Stimulated activated CD8-positive, alpha-beta memory T cell treated with anti-CD3 and anti-CD28 coated beads, Interleukin-12 subunit alpha, Interleukin-12 subunit beta, amount 100 ng/mL, for 24 hours (primary cell): ENCODE results near the gene LRRC75B.
"Not testable (repeated sequence)": the region's sequence is repeated elsewhere in the genome, so short reads cannot be mapped to it uniquely, and the experiment has no call there.

ENCODE experiments used
- DNase-seq: peaks from one replicate; pipeline ENCODE4 v3.0.0-alpha.2; 2020; ENCODE audit errors: extremely low read depth

The LRRC75B gene

DNA sequence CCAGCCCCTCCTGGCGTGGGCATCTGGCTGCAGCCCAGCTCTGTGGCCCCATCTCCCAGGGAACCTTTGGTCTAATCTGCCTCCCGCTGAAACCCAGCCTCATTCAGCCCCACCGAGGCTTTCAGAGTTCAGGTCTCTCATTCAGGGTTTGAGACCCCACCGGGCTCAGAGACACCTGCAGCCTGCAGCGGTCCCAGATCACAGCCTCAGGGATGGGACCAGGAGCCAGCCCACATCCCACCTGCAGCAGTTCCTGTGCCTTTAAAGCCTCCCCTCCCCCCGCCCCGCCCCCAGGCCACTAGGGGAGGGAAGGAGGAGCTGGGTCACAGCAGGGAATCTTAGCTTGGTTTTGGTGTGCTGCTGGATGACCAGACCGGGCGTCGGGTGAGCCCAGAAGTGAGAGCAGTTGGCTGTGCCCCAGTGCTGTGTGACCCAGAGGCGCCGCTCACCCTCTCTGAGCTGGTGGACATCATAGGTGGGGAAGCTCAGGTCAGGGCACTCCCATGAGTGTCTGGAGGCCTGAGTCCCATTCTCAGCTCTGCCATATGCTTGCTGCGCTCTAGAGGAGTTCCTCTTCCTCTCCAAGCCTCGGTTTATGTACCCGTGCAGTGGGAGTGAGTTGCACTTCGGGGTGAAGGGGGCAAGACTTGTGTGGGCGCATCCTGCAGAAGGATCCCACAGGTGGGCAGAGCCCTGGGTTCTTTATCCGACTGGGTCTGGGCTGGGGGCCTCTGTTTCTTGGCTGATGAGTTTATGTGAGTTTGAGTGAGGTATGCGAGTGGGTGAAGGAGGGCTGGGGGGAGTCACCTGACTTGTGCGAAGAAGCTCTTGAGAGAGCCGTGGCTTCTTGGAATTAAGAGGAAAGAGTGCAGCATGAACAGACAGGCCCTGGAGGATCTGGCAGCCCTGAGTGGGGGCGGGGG lies 10.2 kb upstream of the LRRC75B start, which contains the start of gene GGT1:
Gene GGT1 (plus strand): TSS at position 347 of the 923 bp plus-strand sequence. CDS start 7,889 bp downstream, outside the sequence.
- not testable (repeated sequence) for DNase-seq

DNA sequence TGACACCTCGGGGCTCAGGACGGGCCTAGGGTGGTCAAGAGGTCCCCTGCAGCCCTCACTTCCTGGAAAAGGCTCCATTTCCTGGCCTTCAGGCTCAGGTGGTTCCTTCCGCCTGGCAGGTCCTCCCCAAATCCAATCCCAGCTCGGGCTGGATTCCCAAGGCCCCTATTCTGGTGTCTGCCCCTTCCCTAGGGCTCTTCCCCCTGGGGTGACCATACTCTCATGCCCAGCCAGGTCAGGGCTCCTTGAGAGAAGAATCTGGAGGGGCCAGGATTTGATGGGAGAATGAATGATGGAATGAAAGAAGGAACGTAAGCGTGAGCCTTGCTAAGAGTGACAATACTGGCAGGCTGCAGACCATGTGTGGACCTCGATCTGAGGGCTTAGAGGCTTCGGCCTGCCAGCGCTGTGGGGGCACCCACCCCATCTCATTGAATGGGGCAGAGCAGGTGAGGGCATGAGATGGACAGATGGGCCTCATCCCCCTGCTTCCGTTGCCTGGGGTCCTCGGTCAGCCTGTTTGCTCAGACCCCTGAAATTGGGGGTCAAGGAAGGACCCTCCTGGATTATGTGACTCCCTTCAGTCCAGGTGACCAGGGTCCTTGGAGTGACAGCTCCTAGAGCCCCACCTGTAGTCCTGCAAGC lies 9.4 kb upstream of the LRRC75B start:
- DNase-seq, result not testable (repeated sequence)

DNA sequence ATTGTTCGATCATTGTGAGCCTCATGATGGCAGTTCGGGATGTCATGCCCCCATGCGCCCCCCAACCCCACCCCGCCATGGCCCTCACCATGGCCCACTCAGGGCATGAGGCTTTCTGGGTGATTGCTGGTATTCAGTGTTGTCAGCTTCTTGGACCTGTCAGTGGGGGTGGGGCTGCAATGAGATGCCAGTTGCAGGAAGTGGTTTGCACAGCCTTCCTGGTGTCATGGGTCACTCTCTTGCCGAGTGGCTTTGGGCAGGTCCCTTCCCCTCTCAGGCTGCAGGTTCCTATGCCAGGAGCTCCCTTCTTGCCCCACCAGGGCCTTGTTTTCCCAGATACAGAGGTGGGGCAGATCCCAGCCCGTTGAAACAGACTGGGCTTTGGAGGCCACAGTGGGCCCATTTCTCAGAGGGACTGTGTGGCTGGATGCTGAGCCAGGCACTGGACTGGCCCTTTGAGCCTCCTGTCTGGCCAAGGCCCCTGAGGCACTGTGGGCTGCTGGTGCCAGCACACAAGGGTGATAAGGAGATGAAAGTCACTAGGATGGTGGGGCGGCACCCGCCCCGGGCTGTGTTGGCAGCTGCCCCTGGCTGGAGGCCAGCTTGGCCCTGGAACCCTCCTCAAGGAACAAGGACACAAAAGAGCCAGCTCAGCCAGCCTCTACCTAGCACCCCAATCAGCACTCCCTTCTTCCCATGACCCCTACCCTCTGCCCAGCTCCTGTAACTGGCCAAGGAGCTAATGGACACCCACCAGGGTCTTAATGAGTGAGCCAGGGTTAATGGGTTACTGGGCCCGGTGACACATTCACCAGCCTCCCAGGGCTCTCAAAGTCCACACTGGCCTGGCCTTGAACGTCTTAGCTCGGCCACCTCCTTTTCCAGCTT lies 8.6 kb upstream of the LRRC75B start:
- DNase-seq, result no peak

DNA sequence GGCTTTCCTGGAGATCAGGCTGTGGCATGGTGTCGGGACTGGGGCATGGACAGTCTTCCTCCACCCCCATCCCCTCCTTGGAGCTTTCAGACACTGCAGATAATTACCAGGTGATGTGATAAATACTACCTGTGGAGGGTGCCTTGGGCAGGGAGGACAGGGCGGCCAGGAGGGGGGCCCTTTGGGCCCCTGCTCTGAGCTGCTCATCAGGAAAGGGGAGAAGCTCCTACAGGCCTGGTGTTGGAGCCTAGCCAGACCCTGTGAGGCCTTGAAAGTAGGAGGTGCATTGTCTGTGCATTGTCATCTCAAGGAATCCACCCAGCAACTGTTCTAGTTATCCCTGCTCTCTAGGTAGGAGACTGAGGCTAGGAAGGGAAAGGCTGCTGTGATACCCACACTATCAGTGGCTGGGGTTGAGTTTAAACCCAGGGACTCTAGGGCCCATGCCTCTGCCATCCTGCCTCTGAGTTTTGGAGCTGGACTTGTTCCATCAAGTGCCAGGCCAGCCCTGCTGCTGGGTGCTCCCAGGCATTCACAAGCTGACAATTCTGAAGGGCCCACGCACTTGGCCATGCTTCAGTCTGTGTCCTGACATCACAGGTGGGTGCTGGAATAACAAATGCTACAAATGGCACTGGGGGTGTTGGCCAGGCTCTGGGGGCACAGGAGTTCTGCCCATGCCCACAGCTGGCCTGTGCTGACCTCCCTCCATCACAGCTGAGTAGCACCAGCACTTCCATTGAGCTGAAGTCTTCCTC lies 7.3 kb upstream of the LRRC75B start:
- DNase-seq, result not testable (repeated sequence)

DNA sequence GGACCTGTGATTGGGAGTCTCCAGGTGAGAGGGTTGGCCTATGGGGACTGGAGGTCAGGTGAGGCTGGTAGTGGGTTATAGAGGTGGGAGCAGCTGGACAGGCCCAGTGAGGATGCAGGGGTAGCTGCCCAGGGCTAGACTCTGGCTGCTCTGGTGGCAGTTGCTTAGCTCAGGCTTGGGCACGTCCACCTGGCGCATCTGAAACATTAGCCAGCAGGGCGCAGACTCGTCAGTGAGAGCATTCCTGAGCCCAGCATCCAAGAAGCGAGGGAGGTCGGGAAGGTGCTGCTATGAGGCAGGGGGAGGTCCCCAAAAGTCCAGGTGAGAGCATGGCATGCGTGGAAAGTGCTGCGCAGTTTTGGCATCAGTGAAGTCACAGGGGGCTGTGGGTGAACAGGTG lies 6.6 kb upstream of the LRRC75B start:
- DNase-seq, result no peak

DNA sequence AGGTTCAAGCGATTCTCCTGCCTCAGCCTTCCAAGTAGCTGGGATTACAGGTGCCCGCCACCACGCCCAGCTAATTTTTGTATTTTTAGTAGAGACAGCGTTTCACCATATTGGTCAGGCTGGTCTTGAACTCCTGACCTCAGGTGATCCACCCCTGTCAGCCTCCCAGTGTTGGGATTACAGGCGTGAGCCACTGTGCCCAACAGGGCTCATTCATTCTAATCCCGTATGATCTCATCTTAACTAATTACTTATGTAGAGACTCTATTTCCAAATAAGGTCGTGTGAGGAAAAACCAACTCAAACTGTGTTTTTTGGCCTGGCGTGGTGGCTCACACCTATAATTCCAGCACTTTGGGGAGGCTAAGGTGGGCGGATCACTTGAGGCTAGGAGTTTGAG lies 4.2 kb upstream of the LRRC75B start:
- DNase-seq, result not testable (repeated sequence)

DNA sequence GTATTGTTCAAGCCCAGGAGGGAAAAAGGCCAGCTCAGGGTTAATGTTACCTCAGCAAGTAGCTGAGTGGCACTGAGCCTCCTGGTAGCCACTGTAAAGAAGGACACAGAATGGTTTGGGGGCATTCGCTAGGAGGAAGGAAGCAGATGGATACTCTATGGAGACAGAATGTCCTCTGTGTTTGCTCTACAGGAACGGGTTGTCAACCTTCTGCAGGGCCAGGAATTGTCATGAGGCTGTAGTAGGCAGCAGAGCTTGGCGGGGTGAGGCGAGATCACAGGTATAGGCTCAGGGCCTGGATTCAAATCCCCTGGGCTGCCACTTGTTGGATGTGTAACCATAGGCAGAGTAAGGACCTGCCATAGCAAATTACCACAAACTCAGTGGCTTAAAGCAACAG lies 3.0 kb upstream of the LRRC75B start:
- DNase-seq, result no peak

DNA sequence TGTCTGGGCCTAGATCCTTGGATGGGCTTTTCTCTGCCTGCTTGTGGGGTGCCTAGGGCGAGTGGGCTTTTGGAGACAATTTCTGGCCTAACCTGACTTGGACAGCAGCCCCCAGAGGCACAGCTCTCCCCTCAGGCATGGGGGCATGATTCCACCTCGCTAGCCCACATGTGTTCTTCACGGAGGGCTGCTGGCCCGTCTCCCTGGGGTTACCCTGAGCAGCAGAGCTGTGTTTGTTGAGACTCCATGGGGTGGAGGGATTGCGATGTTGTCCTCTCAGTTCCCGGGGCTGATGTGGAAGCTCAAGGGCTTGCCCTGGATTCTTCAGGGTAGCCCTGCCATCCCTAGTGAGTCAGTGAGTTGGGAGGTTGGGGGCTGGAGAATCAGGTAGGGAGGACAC lies 2.4 kb upstream of the LRRC75B start:
- no peak for DNase-seq

DNA sequence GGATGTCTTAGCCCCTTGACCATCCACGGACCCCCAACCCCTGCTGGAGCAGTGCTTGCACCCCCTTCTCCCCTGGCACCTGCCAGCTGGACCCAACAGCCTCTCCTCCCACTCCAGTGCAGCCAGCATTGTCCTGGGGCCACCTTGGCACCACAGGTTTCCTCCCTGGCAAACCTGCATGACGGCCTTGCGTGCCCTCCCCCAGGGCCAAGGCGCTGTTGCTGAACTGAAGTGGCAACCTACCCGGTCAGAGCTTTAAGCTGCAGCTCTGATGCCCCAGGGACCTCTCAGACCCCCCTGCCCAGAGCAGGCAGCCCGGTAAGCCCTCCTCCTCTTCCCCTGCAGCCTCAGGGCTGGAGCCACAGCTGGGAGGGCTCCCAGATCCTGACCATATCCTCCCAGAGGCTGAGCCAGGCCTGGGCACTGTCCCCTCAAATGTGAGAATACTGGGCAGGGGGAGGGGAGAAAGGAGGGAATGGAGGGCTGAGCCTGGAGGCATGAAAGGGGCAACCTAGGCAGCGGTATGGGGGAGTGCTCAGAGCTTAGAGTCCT lies 1.8 kb upstream of the LRRC75B start:
- DNase-seq, result no peak

DNA sequence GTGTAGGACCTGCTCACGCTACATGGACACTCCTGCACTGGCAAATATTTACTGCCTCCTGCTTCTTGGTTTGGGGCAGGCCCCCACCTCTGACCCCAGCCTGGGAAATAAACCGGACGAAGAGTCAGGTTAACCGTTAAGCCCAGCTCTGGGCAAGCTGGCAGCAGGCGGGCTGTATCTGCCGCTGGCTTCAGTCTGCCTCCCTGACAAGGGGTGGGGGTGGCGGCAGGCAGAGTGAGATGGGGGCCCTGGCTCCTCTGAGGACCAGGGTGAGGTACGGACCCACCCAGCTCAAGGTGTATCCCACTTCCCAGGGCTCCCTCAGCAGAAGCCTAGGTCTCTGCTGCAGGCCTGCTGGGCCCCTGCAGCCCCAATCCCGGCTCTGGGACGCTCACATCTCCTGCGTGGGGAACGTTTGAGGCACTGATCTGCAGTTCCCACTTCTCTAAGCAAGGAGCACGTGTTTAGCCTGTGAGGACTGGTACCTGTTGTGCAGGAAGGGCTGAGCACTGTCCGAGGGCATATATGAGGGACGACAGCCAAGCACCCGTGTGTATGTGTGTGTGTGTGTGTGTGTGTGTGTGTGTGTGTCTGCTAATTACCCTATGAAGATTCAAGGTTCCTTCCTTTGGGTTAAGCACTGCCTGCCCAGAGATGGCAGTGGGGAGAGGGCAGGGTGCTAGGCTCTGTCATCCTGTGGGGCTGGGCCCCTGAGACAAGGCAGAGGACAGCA lies 1.1 kb upstream of the LRRC75B start:
- DNase-seq, result no peak

DNA sequence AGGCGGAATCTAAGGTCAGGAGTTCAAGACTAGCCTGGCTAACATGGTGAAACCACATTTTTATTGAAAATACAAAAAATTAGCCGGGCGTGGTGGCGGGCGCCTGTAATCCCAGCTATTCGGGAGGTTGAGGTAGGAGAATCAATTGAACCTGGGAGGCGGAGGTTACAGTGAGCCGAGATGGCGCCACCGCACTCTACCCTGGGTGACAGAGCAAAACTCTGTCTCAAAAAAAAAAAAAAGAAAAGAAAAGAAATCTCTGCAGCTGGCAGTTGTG lies 624 bp upstream of the LRRC75B start:
- DNase-seq, result not testable (repeated sequence)

DNA sequence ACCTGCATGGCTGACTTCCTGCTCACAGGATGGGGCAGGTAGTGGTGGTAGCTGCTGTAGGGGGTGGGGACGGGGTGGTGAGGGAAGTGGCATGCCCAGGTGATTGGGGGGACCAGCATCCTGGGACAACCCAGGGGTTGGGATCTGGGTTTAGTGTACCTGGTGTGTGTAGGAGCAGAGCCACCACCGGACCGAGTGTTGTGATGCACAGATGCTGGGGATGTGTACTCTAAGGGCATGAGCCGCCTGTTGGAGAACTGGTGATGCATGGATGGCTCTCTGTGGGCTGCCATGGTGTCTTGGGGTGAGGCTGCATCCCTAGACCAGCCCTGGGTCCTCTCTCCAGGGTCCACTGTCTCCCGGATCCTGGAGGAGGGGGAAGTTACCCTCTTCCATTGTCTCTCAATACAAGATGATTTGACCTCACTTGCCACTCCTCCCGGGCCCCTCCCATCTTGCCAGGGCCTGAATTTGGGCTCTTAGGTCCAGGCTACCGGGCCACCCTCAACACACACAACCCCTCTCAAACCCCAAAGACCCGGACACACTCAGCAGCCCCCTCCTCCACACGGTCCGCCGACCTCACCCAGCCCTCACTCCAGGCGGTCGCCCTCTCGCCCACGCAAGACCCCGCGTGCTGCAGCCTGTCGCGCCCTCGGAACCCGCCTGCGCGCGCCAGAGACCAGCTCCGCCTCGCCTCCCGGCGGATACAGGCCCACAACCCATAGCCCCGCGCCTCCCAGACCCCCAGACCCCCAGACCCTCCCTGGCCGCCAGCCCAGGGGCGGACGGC lies 619 bp downstream of the LRRC75B start:
- no peak for DNase-seq

DNA sequence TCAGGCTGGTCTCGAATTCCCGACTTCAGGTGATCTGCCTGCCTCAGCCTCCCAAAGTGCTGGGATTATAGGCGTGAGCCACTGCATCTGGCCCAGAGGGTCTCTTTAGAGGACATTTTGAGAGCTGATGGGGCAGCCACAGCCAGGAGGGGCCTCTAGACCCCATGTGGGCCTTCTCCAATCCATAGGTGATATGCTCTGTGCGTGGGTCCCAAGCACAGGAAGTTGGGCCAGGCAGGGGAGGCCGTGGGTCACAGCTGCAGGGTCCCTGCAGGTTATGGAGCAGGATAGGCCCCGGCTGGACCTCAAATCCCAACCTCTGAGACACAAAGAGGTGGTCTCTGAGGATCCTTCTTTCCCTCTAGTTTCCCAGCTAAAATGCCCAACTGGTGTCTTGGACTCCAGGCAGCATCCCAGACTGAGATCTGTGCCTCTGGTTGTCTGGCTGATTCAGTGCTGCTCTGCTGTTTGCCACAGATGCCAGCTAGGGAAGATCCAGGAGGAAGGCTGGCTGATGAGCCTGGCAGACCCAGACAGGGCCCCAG lies 1.5 kb downstream of the LRRC75B start:
- no peak for DNase-seq

DNA sequence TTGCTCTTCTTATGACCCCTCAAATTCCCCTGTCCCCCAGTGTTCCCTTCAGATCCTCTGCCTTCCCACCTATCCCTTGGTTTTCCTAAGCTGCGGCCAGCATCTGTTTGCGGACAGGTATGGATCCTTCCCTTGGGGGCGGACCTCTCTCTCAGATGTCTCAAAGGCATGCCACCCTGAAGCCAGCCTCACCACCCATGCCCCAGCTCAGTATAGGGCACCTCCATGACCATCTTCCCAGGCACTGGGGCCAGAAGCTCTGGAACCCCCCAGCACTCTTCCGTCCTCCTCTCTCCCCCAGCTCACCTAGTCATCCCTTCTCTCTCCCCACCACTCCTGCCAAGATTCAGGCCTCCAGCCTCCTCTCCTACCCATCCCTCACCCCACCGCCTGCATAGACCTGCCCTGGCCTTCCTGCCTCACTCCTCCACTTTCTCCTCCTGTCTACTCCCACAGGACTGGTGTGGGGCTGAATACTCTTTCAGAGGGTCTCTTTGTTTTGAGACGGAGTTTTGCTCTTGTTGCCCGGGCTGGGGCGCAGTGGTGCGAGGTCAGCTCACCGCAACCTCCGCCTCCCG lies 2.2 kb downstream of the LRRC75B start:
- DNase-seq, result no peak

DNA sequence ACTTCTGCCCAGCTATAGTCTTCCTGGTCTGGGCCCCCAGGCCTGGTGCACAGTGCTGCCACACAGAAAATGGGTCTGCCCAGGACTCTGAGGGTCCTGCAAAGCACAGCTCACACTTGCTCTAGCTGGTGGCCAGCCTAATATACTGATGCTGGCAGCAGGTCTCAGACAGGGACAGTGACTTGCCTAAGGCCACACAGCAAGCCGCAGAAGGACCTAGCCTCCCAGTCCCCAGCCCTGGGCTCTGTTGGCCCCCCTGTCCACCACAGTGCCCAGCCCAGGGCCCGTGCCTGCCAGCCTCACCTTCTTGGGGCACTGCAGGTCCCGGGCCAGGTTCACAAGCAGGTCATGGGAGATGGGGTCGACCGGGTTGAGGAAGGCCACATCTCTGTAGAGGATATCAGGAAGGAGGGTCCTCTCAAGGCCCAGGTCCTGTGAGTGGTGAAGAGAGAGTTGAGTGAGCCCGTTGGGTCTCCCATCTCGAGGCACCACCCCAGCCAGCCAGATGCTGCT lies 3.3 kb downstream of the LRRC75B start:
- no peak for DNase-seq

DNA sequence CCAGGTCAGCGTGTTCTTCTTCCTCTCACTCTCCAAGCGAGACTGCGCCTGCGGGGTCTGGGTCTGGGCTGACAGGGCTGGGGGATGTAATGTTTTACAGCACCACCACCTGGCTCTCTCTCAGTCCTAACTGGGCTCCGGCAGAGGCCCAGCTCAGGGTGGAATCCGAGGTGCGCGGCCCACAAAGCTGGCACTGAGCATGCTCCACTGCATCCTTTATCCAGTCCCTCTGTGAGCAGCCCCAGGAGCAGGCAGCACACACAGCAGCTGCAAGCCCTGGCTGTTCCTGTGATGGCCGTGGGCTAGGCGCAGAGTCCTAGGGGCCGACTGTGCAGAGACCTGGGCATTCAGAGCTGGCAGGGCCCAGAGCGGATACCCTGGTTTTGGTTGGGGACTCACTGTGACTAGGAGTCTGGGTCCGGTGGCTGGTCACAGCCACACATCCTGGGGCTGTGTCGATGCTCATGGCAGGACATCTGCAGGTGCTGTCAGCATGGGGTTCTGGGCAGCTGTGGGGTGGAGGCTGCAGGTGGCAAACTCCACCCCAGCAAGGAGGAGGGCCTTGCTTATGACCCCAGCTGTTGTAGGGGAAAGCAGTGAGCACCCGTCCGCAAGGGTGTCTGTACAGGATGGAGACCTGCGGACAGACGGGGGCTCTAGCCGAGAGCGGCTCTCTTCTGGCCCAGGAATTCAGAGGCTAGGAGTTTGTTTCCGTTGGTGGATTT lies 4.0 kb downstream of the LRRC75B start:
- DNase-seq, result no peak

DNA sequence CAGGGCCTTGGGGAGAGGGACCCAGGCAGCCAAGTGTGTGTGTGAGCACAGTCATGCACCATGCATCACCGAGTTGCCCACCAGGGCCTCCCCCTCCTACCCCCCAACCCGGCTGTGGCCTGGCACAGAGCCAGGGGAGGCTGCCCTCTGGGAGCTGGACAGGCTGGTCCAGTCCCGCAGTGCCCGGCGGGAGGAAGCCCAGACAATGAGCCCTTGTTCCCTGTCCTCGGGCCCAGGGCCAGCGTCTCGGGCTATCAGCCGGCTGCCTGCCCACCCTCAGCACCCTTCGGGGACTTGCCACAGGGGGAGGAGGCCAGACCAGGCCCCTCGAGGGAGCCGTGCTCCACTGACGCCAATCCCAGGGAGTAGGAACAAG lies 4.5 kb downstream of the LRRC75B start:
- no peak for DNase-seq

DNA sequence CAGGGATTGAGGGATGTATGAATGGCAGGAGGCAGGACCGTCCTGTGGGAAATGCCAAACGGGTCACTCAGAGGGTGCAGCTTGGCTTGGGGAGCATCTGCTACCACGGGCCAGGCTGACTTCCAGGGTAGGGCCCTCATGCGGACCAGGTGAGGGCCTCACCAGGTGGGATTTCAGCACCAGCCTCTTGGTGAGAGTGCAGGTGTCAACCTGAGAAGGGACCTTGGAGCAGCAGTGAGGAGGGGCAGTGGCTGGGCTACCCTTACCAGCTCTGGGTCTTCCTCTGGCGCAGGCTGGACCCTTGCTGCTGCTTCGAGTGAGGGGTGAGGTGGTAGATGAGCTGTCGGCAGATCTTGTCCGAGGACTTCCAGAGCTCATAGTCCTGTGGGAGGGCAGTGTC lies 4.9 kb downstream of the LRRC75B start:
- DNase-seq, result no peak
